ENCODE measurements around the gene CENPS. TPM values are rescaled to one million over a fixed set of nuclear protein-coding genes. Genes with fewer than 3 reads are reported as not detected.

The CENPS gene
- total and polyA plus RNA-seq, 9 of the 15 experiments (the other 6 are each of a cell fraction or from before 2014, with no cell fraction given): 10.2 to 36.0 (median 26.0) TPM

GRCh38 chr1:10398734-10399443 is 31.3 kb upstream of the CENPS start, which contains the start of gene PGD (continued):
- TF ChIP-seq BRD4 (IDR thresholded peaks at IDR 0.05) (no peak; the same call in 1 of the 2 replicates), GTF2A2 (tag; IDR thresholded peaks at IDR 0.05) (no peak), XRCC3 (IDR thresholded peaks at IDR 0.05) (no peak; the same call in 1 of the 2 replicates), ZFP36 (IDR thresholded peaks at IDR 0.05; ENCODE audit: low read depth, low read length, partially characterized antibody) (no peak), ZNF263 (CRISPR knock-in tag; IDR thresholded peaks at IDR 0.05; ENCODE audit: borderline replicate concordance) (peak; percentile 76), GTF2F1 (IDR thresholded peaks at IDR 0.05; ENCODE audit: low read depth, low read length) (0 out of 2 replicates have a peak, but pooled peaks have one; percentile 63), FOXK1 (CRISPR knock-in tag; IDR thresholded peaks at IDR 0.05; ENCODE audit: borderline replicate concordance) (no peak), SOX6 (IDR thresholded peaks at IDR 0.05) (no peak; the same call in 1 of the 2 replicates), JUN (IDR thresholded peaks at IDR 0.05; ENCODE audit: borderline replicate concordance, low read depth, low read length) (peak; percentile 74; the same call in 1 of the 2 replicates), JUN (CRISPR knock-in tag; IDR thresholded peaks at IDR 0.05; ENCODE audit: borderline replicate concordance) (peak; percentile 86; the same call in 1 of the 2 replicates), MLLT1 (IDR thresholded peaks at IDR 0.05) (peak; percentile 92 to 100), STAT5A (IDR thresholded peaks at IDR 0.05; ENCODE audit: borderline replicate concordance, low read length) (no peak), ZNF76 (CRISPR knock-in tag; IDR thresholded peaks at IDR 0.05; ENCODE audit: borderline replicate concordance) (0 out of 2 replicates have a peak, but pooled peaks have one; percentile 45), SAP30 (IDR thresholded peaks at IDR 0.05; ENCODE audit: borderline replicate concordance, insufficient read depth, low read depth, low read length, poor library complexity, severe bottlenecking) (peak; percentile 22), NRF1 (conservative IDR thresholded peaks at IDR 0.05 in 1 of 2, IDR thresholded peaks at IDR 0.05 in 1 of 2) (peak; percentile 93 to 94), HMG20A (CRISPR knock-in tag; conservative IDR thresholded peaks at IDR 0.05) (no peak), ZZZ3 (IDR thresholded peaks at IDR 0.05) (no peak), PRMT5 (CRISPR knock-in tag; IDR thresholded peaks at IDR 0.05) (peak; percentile 75; the same call in 1 of the 2 replicates), L3MBTL2 (IDR thresholded peaks at IDR 0.05) (peak; percentile 94), THAP12 (CRISPR knock-in tag; IDR thresholded peaks at IDR 0.05) (0 out of 2 replicates have a peak, but pooled peaks have one; percentile 5), KDM5B (IDR thresholded peaks at IDR 0.05; ENCODE audit: insufficient replicate concordance, low read depth, low read length) (peak; percentile 92), MAZ (CRISPR knock-in tag; conservative IDR thresholded peaks at IDR 0.05 in 1 of 2, IDR thresholded peaks at IDR 0.05 in 1 of 2) (peak; percentile 93 to 98), HNRNPK (IDR thresholded peaks at IDR 0.05; ENCODE audit: low read depth, low read length, poor library complexity, severe bottlenecking) (no peak)
- TF ChIP-seq, protein P1, sequence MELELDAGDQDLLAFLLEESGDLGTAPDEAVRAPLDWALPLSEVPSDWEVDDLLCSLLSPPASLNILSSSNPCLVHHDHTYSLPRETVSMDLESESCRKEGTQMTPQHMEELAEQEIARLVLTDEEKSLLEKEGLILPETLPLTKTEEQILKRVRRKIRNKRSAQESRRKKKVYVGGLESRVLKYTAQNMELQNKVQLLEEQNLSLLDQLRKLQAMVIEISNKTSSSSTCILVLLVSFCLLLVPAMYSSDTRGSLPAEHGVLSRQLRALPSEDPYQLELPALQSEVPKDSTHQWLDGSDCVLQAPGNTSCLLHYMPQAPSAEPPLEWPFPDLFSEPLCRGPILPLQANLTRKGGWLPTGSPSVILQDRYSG (tag; conservative IDR thresholded peaks at IDR 0.05; ENCODE audit: low read depth): no peak

Data from K562 (cell line).